Measurements from ENCODE around the gene CHN1.

CHN1 gene

DNA sequence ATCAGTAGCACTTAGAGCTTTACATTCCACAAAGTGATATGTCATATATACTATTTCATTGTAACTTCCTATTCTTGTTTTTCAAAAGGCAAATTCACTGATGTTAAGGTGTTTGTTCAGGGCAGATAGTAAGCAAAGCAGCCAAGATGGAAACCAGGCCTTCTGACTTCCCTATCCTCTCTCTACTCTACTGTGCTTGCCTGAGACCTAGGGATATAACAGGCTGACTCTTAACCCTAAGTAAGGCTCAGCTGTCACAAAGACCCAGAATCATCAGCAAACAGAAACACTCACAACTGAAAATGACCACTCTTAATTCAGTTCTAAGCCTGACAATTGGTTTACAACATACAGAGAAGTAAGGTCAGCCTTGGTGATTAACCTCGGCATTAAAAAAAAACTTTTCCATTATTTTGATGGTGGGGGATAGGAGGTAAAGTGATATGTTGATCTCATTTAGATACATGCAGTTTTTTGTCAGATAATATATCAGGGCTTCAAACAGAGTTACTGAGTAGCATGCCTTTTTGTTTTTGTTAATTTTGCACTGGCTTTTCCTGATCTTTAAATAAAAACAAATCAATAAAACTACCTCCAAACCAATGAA lies 145.5 kb downstream of the CHN1 start:
- DNase-seq: no peak

DNA sequence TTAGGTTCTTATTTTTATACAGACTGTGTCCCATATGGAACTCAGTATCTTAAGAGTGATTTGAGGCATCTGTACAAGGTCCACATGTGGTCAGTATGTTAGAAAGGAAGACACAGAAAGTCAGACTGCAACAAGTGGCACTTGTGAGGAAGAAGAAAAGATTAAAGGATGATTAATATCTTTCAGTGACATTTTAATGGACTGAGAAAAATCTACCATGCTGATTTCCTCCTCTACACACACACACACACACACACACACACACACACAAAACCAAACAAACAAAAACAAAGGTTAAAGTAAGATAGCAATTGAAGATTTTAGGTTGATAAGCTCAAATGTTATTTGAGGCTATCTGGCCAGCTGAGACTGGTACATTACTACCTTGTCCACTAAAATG lies 146.4 kb downstream of the CHN1 start:
- DNase-seq: no peak

DNA sequence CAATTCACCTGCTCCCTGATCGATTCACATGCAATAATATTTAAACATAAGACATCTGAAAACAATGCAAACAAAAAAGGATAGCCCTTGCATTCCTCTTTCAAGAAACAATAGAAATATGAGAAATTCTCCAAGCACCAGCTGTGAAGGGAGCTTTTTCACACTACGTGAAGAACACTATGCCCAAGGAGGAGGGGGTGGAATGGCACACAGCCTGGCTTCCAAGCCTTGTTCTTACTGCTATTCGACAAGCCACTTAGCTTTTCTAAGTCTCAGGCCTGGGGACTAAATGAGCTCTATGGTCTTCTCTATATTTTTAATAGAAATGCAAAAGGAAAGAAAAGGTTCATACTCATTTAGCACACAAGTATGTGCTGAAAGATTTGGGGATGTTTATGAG lies 148.7 kb downstream of the CHN1 start:
- no peak for DNase-seq

DNA sequence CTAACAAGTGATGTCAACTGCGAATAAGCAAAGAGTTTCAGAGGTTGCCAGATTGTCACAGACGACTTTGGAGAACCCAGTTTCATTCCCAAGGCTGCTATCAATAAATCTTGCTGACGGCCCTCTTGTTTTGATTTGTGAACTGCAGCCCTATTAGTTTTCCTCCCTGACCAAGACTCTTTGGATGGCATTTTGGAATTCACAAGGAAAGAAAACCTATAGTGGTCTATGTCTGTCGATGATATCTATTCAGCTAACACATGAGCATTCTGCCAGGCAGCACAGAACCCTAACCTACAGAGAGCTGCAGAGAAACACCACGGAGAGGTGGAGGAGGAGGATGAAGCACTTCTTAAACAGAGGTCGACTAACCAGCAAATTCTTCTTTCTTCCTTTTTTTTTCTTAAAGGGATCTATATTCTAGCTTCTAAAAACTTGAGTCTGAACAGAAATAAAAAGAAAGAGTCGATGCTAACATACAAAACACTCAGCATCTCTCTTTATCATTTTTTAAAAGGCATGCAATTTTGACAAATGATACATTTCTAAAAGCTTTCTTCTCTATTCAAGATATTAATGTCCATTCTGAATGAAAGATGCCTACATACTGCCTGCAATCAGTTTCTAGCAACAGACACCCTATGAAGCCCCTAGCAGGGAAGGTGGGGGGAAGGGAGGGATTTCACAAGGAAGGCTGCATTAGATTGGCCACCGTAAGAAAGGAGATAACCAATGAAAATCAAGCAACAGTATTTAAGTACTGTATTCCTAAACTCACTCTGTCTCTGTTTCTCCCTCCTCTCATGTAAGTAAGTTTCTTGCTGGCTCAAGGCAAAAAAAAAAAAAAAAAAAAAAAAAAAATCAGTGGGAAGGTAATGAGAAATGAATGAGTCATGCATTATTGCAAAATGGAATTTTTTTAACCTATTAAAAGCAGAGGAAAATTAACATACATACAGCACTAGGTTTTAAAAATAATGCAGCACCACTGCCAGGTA lies 157.9 kb downstream of the CHN1 start:
- no peak for DNase-seq

DNA sequence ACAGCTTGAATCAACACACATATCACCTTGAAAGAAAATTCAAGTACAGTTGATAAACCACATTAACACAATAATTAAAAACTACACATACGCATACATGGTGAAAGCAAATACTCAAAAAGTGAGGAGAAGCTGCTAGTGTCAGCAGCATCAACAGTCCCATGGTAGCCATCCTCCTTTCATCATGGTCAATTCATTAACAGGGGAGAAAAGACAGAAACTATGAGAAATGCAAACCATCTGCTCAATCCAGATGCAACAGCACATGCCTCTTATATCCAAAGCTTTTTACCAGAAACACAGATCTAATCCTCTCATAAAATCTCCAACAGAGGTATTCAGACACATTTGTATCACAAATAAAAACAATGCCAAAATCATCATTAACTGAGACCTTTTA lies 159.0 kb downstream of the CHN1 start:
- DNase-seq: no peak

DNA sequence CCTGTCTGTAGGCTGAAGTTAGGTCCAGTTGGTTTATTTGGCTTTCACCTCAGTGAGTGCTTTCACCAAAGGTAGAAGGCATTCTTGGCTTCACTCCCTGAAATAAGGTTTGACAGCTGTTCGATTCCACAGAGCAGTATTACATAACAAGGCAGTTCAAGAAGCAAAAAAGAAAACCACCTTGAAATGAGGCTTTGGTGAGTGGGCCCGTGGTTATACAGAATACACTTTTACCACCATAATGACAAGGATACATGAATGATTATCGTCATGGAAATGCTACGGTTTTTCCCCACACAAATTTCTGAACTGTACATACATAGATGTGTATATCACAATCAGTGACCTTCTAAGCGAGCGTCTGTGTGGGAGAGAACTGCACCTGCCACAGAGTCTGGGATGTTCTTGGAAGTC lies 160.9 kb downstream of the CHN1 start:
- no peak for DNase-seq

DNA sequence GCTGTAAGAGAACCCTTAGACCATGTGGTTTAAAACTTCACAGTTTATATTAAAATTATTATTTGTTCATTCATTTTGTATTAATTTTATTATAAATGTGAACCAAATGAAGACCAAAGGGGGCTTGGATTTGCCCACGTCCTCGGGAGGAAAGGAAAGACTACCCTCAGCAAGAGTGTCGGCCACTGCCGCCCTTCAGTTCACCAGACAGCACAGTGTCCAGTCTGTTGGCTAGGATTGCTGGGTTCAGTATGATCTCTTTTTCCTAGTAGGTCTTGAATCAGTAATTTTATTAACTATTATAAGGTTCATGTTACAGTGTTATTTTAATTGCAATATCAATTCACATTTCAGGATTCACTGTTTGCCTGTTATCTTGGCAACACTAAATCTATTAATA lies 162.7 kb downstream of the CHN1 start:
- no peak for DNase-seq

GRCh38 chr2:174841936-174842335 lies 163.2 kb downstream of the CHN1 start:
- no peak for DNase-seq

DNA sequence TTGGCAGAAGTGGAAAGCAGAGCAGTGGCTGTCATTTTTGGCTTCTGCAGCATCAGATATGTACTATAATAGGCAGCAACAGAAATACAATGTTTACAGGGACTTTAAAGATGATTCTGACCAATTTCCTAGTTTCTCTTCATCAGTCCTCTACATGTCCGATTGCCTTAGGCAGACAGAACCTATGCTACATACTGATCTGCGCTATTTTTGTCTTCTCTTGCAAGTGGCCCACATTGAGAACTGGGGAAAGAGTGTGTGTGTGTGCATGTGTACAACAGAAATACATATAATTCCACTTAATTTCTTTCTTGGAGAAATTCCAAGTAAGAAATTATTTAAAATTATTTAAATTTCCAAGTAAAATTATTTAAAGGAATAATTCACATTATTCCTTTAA lies 163.8 kb downstream of the CHN1 start:
- DNase-seq: no peak

DNA sequence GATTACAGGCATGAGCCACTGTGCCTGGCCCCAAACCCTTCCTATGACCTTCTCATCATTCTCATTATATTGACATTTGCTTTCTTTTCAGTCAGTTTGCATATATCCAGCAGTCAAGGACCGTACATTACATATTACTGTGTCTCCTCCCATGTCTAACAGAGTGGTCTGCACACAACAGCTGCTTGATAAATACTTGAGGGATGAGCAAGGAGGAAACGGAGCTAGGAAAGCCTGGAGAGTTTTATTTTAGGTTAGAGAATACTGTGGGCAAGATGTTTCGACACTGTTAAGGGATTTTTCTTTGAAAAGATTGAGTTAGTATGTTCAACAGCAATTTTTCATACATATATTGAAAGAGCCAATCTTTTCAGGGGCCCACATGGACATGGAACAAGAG lies 164.7 kb downstream of the CHN1 start:
- no peak for DNase-seq

DNA sequence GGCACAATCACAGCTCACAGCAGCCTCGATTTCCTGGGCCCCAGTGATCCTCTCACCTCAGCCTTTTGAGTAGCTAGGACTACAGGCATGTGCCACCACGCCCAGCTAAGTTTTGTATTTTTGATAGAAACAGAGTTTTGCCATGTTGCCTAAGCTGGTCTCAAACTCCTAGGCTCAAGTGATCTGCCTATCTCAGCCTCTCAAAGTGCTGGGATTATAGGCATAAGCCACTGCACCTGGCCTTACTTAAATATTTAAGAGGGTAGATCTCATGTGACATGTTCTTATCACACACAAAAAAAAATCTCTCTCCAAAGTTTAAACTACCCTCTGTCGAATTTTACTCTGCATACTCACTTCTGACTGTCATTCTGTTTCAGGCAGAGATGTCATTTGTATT lies 165.5 kb downstream of the CHN1 start:
- DNase-seq: no peak

DNA sequence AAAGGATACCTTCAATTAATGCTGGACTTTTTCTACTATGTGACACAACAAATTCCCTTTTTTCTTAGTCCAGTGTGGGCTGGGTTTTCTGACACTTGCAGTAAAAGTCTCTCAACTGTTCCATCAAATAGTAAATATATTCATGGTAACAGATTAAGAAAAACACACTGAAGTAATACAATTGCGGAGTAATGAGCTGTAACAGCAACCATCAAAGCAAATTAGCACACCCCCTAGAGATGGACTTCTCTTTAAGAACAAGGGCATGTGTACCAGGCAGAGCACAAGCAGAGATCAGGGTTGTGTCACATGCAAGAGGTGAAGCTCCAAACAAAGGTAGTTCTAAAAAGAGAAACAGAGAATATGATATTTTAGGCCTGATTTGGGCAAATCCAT lies 168.2 kb downstream of the CHN1 start:
- no peak for DNase-seq

DNA sequence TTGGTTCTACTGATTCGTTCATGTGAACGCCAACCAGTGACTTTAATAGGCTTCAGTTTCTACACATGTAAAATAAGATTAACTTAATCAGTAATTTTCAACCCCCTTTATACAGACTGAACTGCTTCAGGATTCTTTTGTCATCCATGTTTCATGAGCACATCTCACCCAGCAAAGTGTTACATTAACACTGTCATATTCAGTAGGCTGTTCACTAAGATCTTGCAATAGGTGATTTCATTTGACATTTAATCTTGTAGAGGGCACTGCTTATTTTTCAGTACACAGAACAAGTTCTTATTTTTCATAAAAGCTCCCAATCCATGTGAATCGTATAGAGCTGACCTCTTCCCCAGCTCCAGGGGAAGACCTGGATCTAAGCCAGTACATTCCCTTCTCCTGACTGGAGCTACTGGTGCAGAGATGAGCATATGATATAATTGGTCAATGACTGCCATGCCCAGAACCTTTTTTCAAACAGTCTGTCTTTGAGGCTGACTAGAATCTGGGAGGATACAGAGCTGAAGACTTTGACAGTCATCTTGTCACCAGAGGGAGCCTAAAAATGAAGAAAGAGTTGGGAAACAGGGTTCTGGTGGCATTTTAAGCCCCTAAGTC lies 168.7 kb downstream of the CHN1 start:
- DNase-seq: no peak

DNA sequence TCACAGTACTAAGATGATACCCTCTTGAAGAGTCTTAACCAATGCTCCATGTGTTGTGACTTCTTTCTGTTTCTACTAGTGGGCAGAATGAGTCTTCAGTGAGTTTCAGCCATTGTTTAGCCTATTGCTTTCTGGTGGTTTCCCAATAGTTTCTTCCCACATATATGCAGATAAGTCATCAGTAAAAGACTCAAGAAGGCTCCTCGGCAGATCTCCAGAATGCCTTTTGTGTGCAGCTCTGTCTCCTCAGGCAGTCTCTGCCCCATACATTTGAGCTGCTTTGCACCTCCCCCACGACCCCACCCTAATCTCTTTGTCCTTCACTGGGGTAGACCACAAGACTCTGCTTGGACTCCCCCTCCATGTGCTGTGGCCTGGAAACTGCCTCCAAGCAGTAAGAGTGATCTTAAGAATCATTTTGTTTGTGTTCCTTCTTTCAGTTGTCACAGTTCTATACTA lies 169.4 kb downstream of the CHN1 start:
- peak; percentile 14 for DNase-seq

GRCh38 chr2:174833737-174834136 lies 171.4 kb downstream of the CHN1 start:
- no peak for DNase-seq

GRCh38 chr2:174830561-174830960 lies 174.6 kb downstream of the CHN1 start:
- DNase-seq: no peak

DNA sequence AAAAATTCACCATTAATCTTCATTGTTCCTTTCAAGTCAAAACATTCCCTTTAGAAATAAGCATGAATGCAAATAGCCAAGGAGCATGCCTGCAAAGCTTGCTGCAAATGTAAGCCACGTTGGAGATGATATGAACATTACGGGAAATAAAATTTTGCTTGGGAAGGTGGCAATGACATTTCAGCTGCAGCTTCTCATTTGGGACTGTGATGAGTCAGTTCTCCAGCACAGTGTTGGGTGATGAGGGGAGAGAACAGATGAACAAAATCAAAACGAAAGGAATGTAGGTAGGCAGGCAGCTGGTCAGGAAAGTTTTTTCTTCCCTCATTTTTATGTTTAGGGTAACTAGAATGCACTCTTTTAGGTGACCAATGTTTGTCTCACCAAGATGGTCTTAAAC lies 175.6 kb downstream of the CHN1 start:
- no peak for DNase-seq

GRCh38 chr2:174827371-174828369 lies 177.5 kb downstream of the CHN1 start:
- DNase-seq: no peak

DNA sequence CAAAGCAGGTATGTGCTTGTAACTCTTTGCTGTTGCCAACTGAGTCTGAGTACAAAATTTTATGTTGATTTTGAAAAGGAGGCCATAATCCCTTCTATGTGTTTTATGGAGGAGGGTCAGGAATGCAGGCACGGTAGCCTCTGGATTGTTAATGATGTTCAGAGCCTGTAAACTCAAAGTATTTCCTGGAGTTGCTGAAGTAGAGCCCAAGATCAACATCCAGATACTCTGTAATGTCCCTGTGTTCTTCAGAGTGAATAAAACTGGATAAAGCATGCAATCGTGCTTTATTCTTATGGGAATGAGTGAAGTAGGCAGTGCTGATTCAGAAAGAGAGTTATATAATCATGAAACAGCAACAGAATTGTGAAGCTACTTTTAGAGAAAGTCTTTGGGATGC lies 179.1 kb downstream of the CHN1 start:
- DNase-seq: no peak

DNA sequence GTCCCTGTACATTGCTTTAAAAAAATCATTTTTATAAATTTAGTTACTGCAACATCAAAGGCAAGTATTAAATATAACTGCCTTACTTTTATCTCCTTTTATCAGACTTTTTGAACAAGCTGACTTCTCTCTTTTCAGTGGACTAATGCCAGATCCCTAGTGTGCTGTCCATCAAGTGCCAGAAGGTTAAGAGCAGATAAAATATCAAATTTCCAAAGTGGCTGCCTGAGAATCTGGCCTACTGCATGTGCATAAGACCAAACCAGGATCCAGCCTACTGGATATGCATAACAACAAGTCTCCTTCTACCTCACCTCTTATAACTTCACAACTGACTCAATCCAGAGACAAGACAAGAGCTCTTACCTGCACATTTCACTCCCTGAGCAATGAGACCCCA lies 181.1 kb downstream of the CHN1 start:
- DNase-seq: no peak

GRCh38 chr2:174821628-174822027 lies 183.6 kb downstream of the CHN1 start:
- no peak for DNase-seq

GRCh38 chr2:174820361-174820760 lies 184.8 kb downstream of the CHN1 start:
- no peak for DNase-seq

DNA sequence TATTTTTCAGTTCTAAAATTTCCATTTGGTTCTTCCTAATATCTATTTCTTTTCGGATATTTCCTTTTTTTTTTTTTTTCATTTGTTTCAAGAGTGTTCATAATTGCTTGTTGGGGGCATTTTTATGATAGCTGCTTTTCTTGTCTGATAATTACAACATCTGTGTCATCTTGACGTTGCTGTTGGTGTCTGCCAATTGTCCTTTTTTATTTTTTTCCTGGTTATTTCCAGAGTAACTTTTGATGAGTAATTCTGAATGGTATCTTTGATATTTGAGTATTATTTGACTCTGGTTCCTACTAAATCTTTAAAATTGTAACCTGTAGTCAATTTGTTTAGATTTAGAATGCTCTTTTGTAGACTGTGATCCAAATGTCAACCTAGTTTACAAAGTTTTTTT lies 189.7 kb downstream of the CHN1 start:
- no peak for DNase-seq
